Renal cortex interstitium (tissue), 11 donors: ENCODE results near the gene ESRRG. TPM values are rescaled to one million over a fixed set of nuclear protein-coding genes. Genes with fewer than 3 reads are reported as not detected.

Source experiments
- DNase-seq, 11 donors: peaks; one replicate each; pipeline ENCODE4 v3.0.0-alpha.2; 2013; ENCODE audit warnings: low read depth in 9 of 11, low spot score in 4 of 11; ENCODE audit errors: extremely low read depth in 1 of 11
- polyA plus RNA-seq, 3 donors: library from polyadenylated mRNA; unstranded; fragments of 120-200 nt; gene quantifications; one replicate each; pipeline ENCODE4 v1.2.1, GENCODE V29; 2013; ENCODE audit not compliant: insufficient read length in 3 of 3

ESRRG gene
- polyA plus RNA-seq, 3 donors = 32.5 to 47.0 (median 38.3) TPM

GRCh38 chr1:216660561-216660960, 62.7 kb downstream of the ESRRG start:
- DNase-seq = no peak

- DNase-seq = no peak
Measured at GRCh38 chr1:216653001-216653400, 70.2 kb downstream of the ESRRG start.

DNA sequence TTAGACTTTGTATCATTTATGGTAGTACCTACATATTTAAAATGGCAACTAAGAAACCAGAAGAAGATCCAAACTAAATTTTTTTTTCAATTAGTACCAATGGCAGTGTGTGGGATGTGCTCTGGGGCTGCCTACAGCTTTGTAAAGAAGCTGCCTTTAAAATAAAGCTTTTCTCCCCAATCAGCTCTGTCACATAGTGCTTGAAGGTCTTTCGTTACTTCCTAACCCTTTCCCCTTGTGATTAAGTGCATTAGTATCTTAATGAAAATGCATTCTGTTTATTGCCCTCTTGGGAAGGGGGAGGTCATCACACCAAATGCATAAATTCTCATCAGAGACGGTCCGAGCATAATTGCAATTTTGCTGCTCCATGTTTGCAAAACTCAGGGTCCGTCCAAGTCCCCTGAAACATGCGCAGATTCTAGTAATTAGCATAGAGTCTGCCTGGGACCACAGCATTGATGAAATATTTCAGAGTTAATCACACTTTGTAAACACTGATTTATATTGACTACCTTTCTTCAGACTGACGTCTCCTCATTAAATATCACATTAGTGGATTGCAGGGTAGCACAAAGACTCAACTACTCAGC, 71.3 kb downstream of the ESRRG start:
- no peak for DNase-seq

- no peak for DNase-seq
Measured at GRCh38 chr1:216643176-216643575, 80.1 kb downstream of the ESRRG start.

DNA sequence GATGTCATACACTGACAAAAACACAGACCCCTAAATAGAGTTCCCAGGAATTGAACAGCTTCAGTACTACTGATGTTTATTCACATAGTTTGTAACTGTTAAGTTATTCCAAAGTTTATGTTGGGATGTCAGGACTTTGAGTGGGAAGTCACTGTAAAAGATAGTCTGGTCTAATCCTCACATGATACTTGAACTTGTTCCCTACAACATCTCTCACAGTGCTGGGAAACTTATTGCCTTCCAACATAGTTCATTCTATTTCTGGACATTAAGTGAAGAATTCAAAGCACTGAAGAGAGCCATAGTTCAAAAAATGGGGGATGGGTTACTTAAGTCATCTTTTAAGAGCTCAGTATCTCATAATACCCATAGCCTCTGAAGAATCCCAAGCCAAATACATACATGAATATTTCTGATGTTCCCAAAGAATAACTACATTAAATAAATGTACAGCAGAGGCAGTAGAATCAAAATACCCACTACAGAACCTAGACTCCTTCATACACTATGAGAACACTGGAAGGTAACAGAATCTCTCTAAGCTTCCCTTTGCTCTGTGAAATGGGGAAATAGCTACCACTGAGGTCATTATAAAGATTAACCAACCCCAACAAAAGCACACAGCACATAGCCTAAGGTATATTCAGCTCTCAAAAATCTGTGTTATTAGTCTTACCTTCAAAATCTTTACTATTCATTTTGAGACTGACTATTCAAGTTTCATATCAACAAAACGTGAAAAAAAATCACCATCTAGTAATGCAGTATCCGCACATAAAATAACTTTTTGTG, 81.4 kb downstream of the ESRRG start:
- no peak for DNase-seq

DNA sequence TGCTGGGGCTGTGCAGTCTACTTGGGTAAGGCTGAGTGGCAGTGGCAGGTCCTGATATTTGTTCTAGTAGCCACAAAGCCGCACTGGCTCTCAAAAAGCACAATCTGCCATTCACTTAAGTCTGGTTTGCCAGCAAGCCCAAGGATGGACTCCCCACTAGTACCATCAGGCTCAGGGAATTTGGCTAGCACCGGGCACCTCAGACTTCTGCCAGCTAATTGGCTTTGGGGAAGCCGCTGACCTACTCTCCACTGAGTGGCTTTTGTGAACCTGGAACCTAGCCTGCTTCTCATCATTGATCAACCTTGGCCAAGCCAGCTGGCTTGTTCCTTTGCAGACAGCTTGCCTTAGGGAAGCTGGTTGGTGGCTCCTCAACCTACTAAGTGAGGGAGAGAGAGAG, 83.1 kb downstream of the ESRRG start:
- DNase-seq = no peak

GRCh38 chr1:216632980-216633379, 90.2 kb downstream of the ESRRG start:
- no peak for DNase-seq

- DNase-seq = no peak
Measured at GRCh38 chr1:216630532-216630931, 92.7 kb downstream of the ESRRG start.

- DNase-seq = no peak
Measured at GRCh38 chr1:216627252-216627651, 96.0 kb downstream of the ESRRG start.

- no peak for DNase-seq
Measured at GRCh38 chr1:216626394-216627067, 96.7 kb downstream of the ESRRG start.

DNA sequence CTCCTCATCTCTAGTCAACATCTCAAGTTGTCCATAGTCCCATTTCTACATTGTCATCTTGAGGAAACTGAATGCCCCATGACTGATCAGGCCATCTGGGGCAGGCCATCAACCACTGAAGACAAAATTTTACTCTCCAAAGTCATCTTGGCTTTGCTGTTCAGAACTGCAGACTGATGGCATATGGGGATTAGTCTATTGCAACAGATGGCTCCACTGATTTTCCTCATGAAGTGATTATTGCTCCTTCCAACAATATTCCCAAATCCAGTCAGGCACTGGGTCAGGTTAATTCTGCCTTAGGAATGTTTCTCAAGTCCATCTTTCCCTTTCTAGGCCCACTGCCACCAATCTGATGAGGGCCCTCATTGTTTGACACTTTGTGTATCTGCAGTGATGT, 101.7 kb downstream of the ESRRG start:
- DNase-seq = no peak

GRCh38 chr1:216617081-216617875, 106.0 kb downstream of the ESRRG start:
- no peak for DNase-seq

- DNase-seq = no peak
Measured at GRCh38 chr1:216616425-216616824, 106.8 kb downstream of the ESRRG start.

DNA sequence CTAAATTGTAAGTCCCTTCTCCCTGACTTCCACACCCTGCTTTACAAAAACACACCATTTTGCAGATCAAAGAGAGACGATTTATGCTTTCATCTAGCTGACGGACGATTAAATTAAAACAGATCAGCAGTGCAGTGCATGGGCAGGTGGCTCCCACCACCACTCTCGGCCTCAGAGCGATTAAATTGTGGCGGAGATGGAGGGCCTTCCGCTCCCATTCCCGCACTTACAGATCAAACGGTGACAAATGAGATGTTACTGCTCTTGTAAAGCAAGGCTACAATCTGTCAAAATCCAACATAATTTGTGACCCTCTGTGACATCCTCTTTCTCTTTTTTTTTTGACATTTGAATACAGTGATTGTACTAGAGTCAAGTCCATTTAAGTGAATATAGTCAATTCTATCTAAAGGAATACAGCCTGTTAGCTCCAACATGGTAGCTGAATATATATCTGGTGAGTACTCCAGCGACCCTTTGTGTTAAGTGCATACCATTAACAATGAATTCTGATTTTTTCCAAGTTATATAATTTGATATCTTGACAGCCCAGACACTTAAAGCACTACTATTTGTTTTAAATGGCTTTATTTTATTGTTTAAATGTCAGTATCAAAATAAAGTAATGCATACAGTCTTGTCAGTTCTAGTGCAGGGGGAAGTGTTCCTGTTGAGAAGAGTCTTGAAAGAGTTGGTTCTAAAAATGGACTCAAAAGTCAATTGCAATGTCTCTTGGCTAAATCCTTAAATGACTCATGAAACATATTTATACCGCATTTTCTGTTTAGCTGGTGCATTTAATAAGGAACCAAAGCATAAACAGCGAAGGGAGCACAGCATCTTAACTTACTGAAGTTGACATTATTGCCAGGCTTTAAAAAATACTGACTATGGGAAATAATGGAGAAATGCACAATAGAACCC, 109.0 kb downstream of the ESRRG start:
- DNase-seq = no peak

- DNase-seq = no peak
Measured at GRCh38 chr1:216612291-216612690, 110.9 kb downstream of the ESRRG start.

- no peak for DNase-seq
Measured at GRCh38 chr1:216607067-216607697, 116.0 kb downstream of the ESRRG start.

DNA sequence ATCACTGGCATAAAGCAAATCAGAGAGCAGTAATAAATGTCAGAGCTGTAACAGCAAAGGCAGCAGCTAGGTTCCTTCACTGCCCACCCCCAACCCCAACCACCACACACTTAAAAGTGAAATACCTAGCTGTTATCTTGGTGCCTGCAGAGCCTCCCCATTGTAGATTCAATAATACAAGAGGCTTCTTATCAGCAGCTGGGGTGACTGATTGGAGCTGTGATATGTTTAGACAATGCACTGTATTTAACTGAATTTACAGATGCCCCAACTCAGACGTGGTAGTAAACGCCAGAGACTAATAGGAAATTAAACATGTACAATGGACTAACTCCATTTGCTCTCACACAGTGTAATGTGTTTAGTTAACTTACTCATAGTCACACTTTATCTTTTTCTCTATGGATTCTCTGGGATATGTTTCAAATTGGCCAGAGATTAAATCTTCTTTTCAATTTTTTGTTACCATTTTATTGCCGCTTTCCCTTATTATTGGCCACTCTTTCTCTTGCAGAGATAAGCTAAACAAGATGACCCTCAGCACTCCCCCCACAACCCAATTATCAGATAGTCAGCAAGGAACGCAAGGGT, 117.1 kb downstream of the ESRRG start:
- DNase-seq = no peak

GRCh38 chr1:216604771-216605170, 118.5 kb downstream of the ESRRG start:
- no peak for DNase-seq
